Epithelial cell of proximal tubule (primary cell): ENCODE data around the gene DEAF1. TPM values are rescaled to one million over a fixed set of nuclear protein-coding genes. Genes with fewer than 3 reads are reported as not detected.

Experiments used
- DNase-seq: peaks from one replicate; pipeline ENCODE4 v3.0.0-alpha.2; 2011; ENCODE audit warnings: low read depth
- H3K4me3 ChIP-seq: 2 replicates; pipeline ENCODE4 v1.5.1; 2011; ENCODE audit warnings: low read depth, mild to moderate bottlenecking, low read length
- total RNA-seq: library from RNA; depleted of rRNA; stranded (reverse); fragments of >200 nt; gene quantifications from 2 replicates; pipeline ENCODE4 v1.2.3, GENCODE V29; 2015
- TF ChIP-seq, protein P1 (sequence below): conservative IDR thresholded peaks from 2 replicates; pipeline ENCODE4 v1.5.1; 2012; ENCODE audit warnings: low read depth, mild to moderate bottlenecking, low read length

Gene DEAF1
- total RNA-seq, 1 donor from 2014 or later: 38.2 TPM

DNA sequence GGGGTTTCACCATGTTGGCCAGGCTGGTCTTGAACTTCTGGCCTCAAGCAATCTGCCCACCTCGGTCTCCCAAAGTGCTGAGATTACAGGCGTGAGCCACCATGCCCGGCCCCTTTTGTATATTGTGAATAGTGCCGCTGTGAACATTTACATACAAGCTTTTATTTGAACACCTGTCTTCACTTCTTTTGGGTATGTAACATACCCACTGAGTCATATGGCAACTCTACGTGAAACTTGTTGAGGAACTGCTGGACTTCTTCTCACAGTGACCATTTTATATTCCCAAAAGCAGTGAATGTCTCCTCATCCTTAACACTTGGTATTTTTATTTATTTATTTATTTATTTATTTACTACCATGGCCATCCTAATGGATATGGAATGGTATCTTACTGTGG, 64.2 kb downstream of the DEAF1 start:
- TF ChIP-seq, protein P1, sequence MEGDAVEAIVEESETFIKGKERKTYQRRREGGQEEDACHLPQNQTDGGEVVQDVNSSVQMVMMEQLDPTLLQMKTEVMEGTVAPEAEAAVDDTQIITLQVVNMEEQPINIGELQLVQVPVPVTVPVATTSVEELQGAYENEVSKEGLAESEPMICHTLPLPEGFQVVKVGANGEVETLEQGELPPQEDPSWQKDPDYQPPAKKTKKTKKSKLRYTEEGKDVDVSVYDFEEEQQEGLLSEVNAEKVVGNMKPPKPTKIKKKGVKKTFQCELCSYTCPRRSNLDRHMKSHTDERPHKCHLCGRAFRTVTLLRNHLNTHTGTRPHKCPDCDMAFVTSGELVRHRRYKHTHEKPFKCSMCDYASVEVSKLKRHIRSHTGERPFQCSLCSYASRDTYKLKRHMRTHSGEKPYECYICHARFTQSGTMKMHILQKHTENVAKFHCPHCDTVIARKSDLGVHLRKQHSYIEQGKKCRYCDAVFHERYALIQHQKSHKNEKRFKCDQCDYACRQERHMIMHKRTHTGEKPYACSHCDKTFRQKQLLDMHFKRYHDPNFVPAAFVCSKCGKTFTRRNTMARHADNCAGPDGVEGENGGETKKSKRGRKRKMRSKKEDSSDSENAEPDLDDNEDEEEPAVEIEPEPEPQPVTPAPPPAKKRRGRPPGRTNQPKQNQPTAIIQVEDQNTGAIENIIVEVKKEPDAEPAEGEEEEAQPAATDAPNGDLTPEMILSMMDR: no peak
- no peak for DNase-seq
- H3K4me3 ChIP-seq: no peak overlapping the region

GRCh38 chr11:629237-629583, 65.8 kb downstream of the DEAF1 start:
- H3K4me3 ChIP-seq: no peak overlapping the region
- TF ChIP-seq, protein P1: no peak
- DNase-seq: no peak

DNA sequence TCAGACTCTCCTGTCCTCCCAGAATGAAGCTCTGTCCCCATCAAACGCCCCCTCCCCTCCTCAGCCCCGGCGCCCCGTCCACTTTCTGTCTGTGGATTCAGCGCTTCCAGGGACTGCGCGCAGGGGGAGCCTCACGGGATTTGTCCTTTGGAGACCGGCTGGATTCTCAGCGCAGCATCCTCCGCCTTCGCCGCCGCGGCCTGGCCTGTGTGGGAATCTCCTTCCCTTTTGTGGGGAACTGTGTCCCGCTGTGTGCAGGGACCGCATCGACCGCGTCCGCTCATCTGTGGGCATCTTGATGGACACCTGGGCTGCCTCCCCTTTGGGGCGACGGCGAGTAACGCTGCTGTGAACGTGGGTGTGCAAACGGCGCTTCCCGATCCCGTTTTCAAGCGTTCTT, 67.0 kb downstream of the DEAF1 start:
- TF ChIP-seq, protein P1: no peak
- DNase-seq: no peak
- no peak overlapping the region for H3K4me3 ChIP-seq

GRCh38 chr11:627308-627576, 67.8 kb downstream of the DEAF1 start:
- TF ChIP-seq, protein P1: no peak
- no peak for DNase-seq
- H3K4me3 ChIP-seq: no peak overlapping the region

- TF ChIP-seq, protein P1: no peak
These were observed 68.3 kb downstream of the DEAF1 start, which contains the start of gene SCT for GRCh38 chr11:626475-627307. Gene SCT (minus strand): TSS chr11:627181. CDS start chr11:627143, 38 bp downstream.

GRCh38 chr11:625636-626268, 69.3 kb downstream of the DEAF1 start:
- no peak for DNase-seq
- TF ChIP-seq, protein P1: no peak
- H3K4me3 ChIP-seq: no peak overlapping the region

More at GRCh38 chr11:626475-627307, 68.3 kb downstream of the DEAF1 start, which contains the start of gene SCT:
- H3K4me3 ChIP-seq: no peak within 1 kb of the TSS
- no peak for DNase-seq
